GM12864 (cell line): ENCODE results near the gene TEKT5.
"Not testable (repeated sequence)": the region's sequence is repeated elsewhere in the genome, so short reads cannot be mapped to it uniquely, and the experiment has no call there.

Experiments used
- DNase-seq: peaks from one replicate; pipeline ENCODE4 v3.0.0-alpha.2; 2011; ENCODE audit warnings: low read depth
- H3K4me3 ChIP-seq: 2 replicates; pipeline ENCODE4 v1.5.1; 2011; ENCODE audit warnings: mild to moderate bottlenecking, low read depth, low read length, control low read depth
- CTCF ChIP-seq: IDR thresholded peaks from 2 replicates; pipeline ENCODE4 v1.5.1; 2011; ENCODE audit warnings: low read depth, mild to moderate bottlenecking, moderate library complexity, low read length, control low read depth, inconsistent platforms; ENCODE audit errors: missing control alignments

Gene TEKT5

GRCh38 chr16:10694830-10695229 lies at the start of gene TEKT5:
TEKT5 (minus strand) TSS chr16:10694930; CDS start chr16:10694873, 57 bp downstream.
- no peak for TF ChIP-seq CTCF
- no peak for DNase-seq

GRCh38 chr16:10743610-10744369 lies 49.1 kb upstream of the TEKT5 start, which contains the start of gene NUBP1:
NUBP1 (plus strand) TSS chr16:10743842; CDS start chr16:10743864, 22 bp downstream.
- peak within 1 kb of the TSS; percentile 63 for H3K4me3 ChIP-seq
- DNase-seq = peak; percentile 93
- TF ChIP-seq CTCF = no peak

More at GRCh38 chr16:10694830-10695229, at the start of gene TEKT5:
- no peak within 1 kb of the TSS for H3K4me3 ChIP-seq

GRCh38 chr16:10743227-10743609 lies 48.5 kb upstream of the TEKT5 start:
- DNase-seq = no peak
- H3K4me3 ChIP-seq = peak overlapping the region; percentile 63; the same call in 1 of the 2 replicates
- TF ChIP-seq CTCF = no peak

- TF ChIP-seq CTCF = no peak
- DNase-seq = no peak
- H3K4me3 ChIP-seq = no peak overlapping the region
Measured at GRCh38 chr16:10741844-10742243, 47.1 kb upstream of the TEKT5 start.

GRCh38 chr16:10741249-10741648 lies 46.5 kb upstream of the TEKT5 start:
- not testable (repeated sequence) for DNase-seq, H3K4me3 ChIP-seq

- no peak for TF ChIP-seq CTCF
- no peak for DNase-seq
- no peak overlapping the region for H3K4me3 ChIP-seq
Measured at GRCh38 chr16:10740845-10741208, 46.1 kb upstream of the TEKT5 start.

GRCh38 chr16:10740000-10740844 lies 45.5 kb upstream of the TEKT5 start:
- H3K4me3 ChIP-seq = no peak overlapping the region
- no peak for DNase-seq
- TF ChIP-seq CTCF = no peak
